LNCAP (cell line): Measurements from ENCODE around the gene CROCC.

Experiments
- CTCF ChIP-seq: fragments of 450-650 bp; IDR thresholded peaks from 2 replicates; pipeline ENCODE4 v1.5.1; 2017; ENCODE audit warnings: mild to moderate bottlenecking

Gene CROCC

GRCh38 chr1:16968372-16968771 is 46.6 kb downstream of the CROCC start:
- TF ChIP-seq CTCF = no peak

DNA sequence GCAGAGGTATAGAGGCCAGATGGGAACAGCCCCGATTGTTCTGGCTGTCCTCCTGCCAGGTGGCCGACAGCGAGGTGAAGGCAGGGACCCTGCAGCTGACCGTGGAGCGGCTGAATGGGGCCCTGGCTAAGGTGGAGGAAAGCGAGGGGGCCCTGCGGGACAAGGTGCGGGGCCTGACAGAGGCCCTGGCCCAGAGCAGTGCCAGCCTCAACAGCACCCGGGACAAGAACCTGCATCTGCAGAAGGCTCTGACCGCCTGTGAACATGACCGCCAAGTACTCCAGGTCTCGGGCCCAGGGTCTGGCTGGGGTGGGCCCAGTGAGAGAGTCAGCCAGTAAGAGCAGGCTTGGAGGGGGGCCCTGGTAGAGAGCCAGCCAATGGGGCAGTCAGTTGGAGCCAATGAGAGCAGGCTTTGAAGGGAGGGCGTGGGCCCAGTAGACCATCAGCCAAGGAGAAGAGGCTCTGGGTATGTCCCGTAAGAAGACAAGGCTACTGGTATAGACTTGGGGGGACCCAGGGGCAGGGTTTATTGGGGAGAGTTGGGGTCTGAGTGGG is 47.4 kb downstream of the CROCC start:
- no peak for TF ChIP-seq CTCF

DNA sequence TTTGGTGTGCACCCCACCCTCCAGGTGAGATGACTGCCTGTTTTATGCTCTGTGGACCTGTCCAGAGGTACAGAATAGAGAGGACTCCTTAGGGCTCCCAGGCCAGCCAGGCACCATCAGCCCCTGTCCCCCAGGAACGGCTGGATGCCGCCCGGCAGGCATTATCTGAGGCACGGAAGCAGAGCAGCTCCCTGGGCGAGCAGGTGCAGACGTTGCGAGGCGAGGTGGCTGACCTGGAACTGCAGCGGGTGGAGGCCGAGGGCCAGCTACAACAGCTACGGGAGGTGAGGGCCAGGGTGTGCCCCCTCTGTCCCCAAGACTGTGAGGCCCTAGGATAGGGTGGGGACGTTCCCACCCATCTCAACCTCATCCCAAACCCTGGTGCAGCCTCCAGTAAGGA is 47.9 kb downstream of the CROCC start:
- TF ChIP-seq CTCF = no peak

DNA sequence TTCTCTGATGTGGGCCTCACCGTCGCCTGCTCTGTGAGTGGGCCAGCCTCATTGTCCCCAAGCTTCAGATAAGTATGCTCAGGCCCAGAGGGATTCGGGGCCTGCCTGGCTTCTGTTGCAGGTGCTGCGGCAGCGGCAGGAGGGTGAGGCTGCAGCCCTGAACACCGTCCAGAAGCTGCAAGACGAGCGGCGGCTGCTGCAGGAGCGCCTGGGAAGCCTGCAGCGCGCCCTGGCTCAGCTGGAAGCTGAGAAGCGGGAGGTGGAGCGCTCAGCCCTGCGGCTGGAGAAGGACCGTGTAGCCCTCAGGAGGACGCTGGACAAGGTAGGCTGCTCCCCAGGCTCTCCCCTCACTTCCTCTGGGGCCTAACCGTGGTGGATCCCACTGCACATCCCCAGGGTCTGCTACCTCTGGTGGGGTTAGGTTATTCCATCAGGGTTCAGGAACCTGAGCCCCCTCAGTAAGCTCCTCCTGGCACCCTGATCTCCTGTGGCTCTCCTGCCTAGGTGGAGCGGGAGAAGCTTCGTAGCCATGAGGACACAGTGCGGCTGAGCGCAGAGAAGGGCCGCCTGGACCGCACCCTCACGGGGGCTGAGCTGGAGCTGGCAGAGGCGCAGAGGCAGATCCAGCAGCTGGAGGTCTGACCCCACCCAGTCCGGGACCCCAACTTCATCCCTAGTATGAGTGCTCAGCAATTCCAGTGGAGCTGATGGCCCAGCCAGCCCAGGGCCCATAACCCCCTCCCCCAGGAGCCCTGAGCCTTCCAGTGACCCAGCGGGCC is 48.6 kb downstream of the CROCC start:
- TF ChIP-seq CTCF = no peak

DNA sequence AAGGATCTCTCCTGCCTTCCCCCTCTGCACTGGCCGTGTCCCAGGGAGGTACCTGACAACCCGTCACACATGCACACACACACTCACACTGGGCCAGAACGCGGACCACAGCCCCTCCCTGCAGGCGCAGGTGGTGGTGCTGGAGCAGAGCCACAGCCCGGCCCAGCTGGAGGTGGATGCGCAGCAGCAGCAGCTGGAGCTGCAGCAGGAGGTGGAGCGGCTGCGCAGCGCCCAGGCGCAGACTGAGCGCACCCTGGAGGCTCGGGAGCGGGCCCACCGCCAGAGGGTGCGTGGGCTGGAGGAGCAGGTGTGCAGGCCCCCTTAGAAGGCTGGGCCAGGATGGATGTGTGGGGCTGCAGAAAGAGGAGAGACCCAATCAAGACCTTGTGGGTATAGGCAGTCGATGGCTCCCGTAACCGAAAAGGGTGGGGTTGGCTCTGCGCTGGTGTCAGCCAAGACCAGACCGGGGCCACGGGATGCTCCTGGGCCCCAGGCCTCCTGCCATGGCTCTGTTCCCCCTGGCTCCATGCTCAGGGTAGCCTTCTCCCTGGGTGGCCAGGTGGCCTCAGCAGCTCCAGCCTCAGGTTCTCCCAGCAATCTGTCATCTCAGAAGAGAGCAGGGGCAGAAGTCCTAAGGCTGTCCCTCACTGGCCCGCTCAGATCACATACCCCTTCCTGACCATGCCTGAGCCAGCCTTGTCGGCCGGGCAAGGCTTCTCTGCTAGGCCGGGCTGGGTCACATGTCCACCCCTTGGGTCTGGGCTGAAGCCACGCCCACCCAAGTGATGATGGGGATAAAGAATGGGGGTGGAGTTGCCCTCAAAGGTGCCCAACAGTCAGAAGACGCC is 49.8 kb downstream of the CROCC start:
- TF ChIP-seq CTCF = no peak

DNA sequence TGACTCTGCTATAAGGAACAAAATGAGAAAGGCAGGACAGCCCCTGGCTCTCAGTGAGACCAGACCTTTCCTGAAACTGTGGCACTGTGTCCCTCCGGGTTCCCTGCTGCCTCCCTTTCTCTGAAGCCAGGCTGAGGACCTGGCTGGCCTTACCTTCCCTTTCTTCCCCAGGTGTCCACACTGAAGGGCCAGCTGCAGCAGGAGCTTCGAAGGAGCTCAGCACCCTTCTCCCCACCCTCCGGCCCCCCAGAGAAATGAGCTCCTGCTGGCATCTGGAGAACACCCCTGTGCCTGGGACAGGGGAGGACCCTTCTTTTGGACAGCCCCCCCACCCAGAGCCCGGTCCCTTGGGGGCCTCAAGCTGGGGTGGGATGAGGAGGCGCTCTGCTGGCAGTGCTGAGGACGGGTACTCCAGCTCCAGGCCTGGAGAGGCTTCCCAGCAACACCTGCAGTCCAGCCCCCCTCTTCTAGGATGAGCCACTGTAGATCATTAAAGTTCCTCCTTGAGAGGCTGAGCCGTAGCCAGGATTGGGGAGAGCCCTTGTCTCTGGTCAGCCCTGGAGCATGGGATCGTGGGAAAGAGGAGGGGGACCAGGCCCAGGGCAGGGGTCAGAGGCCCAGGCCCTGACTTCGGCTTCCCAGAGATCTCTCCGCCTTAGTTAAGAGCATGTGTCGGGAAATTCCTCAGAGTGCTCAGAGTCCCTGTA is 50.6 kb downstream of the CROCC start:
- no peak for TF ChIP-seq CTCF

DNA sequence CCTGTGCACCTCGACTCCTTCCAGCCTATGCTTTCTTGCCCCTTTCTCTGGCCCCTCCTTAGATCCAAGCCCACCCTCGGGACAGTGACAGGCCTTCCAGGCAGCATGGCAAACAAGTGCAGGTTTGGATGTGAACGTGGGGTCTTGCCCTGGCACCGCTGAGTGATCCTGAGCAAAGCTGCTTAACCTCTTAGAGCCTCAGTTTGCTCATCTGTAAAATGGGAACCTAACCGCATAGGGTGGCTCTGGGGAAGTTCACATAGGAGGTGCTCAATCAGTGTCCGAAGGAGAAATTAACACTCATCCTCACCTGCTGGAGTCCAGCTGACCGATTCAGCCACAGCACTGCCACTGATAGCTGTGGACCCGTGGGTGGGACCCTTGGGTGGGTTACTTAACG is 51.5 kb downstream of the CROCC start:
- TF ChIP-seq CTCF = no peak
